ENCODE results near the gene EHBP1L1. TPM values are rescaled to one million over a fixed set of nuclear protein-coding genes. Genes with fewer than 3 reads are reported as not detected.

EHBP1L1 gene
- polyA plus RNA-seq, 4 donors, result 36.1 to 131 (median 62.4) TPM

DNA sequence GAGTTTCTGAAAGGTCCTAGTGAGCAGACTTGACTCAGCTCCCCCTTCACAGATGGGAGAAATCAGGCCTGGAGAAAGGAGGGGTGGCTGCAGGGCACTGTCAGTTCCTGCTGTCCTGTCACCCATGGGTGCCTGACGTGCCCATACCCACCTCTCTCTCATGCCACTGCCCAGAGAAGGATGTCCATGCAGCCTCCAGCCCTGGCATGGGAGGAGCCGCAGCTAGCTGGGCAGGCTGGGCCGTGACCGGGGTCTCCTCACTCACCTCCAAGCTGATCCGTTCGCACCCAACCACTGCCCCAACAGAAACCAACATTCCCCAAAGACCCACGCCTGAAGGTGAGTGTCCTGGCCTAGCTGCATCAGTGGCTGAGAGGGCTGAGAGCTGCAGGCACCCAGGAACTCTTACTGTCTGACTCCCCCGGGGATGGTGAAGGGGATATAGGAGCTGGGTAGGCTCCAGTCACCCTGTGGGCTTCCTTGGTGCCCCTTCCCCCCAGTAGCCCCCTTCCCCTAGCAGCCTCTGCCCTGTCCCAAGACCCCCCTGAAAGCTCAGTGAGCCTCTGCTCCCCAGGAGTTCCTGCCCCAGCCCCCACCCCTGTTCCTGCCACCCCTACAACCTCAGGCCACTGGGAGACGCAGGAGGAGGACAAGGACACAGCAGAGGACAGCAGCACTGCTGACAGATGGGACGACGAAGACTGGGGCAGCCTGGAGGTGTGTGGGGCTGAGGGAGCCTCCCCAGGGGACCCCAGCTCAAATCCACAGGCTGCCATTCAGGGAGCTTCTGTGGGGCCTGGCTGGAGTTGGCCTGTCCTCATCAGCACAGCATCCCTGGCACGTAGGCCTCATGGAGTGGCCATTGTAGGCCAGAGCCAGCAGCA is 39.2 kb upstream of the EHBP1L1 start:
- no peaks in the 10 kb centered on the region for H3K9me3 ChIP-seq (ENCODE audit: control insufficient read depth in 2 of 2, insufficient read depth in 1 of 2, low read depth in 1 of 2, low read length in 1 of 2)
- H3K27me3 ChIP-seq (ENCODE audit: control insufficient read depth in 3 of 3, insufficient read depth in 3 of 3, low read length in 3 of 3), result no peaks in the 10 kb centered on the region
- no peak for FAIRE-seq
- DNase-seq, result no peak
- 84 to 86% (median 84%) methylated on average over 11 to 12 of the region's 12 CpGs for WGBS, 3 donors
- H3K36me3 ChIP-seq (ENCODE audit: control insufficient read depth in 3 of 3, insufficient read depth in 2 of 3, low read depth in 1 of 3, low read length in 3 of 3), result peaks cover under 1 to 78% (median 11%) of the 10 kb centered on the region in 3 donors
- H3K27ac ChIP-seq (ENCODE audit: low read depth in 1 of 3, low read length in 2 of 3), result no peak overlapping the region
- no peak overlapping the region for H3K4me3 ChIP-seq (ENCODE audit: low read depth in 1 of 3, low read length in 3 of 3)
- H3K4me1 ChIP-seq (ENCODE audit: control insufficient read depth in 3 of 3, insufficient read depth in 2 of 3, low read depth in 1 of 3, low read length in 2 of 3), result peaks cover 0 to 22% (median 0%) of the 10 kb centered on the region in 3 donors

DNA sequence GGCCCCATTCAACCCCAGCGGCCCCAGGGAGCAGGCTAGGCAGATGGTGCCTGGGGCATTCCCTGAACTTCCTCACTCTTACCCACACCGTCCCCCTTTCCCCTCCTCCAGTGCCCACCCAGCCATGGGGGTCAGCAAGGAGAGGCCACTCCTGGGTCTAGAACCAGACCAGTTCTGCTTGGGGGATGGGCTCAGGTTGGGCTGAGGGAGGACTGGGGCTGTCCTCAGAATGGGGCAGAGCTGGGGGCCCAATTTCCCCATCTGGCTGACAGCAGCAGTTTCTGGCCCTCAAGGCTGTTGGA is 38.6 kb upstream of the EHBP1L1 start:
- no peak overlapping the region for H3K27ac ChIP-seq (ENCODE audit: low read depth in 1 of 3, low read length in 2 of 3)
- peaks cover 0 to 78% (median 11%) of the 10 kb centered on the region in 3 donors for H3K36me3 ChIP-seq (ENCODE audit: control insufficient read depth in 3 of 3, insufficient read depth in 2 of 3, low read depth in 1 of 3, low read length in 3 of 3)

DNA sequence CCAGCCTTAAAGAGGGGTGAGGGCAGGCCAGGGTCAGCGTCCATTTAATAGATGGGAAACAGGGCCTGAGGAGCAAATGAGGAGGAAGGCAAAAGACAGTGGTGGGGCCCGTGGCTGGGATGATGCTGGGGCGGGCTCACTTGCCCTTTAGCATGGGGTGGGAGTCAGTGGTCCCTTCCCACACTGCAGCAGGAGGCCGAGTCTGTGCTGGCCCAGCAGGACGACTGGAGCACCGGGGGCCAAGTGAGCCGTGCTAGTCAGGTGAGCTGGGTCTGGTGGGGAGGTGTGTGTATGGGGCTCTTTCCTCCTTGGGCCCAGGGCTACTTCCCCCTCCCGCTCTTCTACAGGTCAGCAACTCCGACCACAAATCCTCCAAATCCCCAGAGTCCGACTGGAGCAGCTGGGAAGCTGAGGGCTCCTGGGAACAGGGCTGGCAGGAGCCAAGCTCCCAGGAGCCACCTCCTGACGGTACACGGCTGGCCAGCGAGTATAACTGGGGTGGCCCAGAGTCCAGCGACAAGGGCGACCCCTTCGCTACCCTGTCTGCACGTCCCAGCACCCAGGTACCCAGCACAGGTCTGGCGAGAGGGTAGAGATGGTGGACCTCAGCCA is 38.1 kb upstream of the EHBP1L1 start:
- FAIRE-seq (no peak), DNase-seq (no peak)
- 83 to 86% (median 85%) methylated on average over 17 to 18 of the region's 18 CpGs for WGBS, 3 donors
- Histone ChIP-seq H3K36me3 (ENCODE audit: control insufficient read depth in 3 of 3, insufficient read depth in 2 of 3, low read depth in 1 of 3, low read length in 3 of 3) (peaks cover 0 to 76% (median 9%) of the 10 kb centered on the region in 3 donors), H3K4me3 (ENCODE audit: low read depth in 1 of 3, low read length in 3 of 3) (no peak overlapping the region), H3K27me3 (ENCODE audit: control insufficient read depth in 3 of 3, insufficient read depth in 3 of 3, low read length in 3 of 3) (no peaks in the 10 kb centered on the region), H3K9me3 (ENCODE audit: control insufficient read depth in 2 of 2, insufficient read depth in 1 of 2, low read depth in 1 of 2, low read length in 1 of 2) (no peaks in the 10 kb centered on the region), H3K27ac (ENCODE audit: low read depth in 1 of 3, low read length in 2 of 3) (no peak overlapping the region), H3K4me1 (ENCODE audit: control insufficient read depth in 3 of 3, insufficient read depth in 2 of 3, low read depth in 1 of 3, low read length in 2 of 3) (peaks cover 0 to 28% (median 0%) of the 10 kb centered on the region in 3 donors)

More for the DNA sequence above, 38.6 kb upstream of the EHBP1L1 start:
- Histone ChIP-seq H3K9me3 (ENCODE audit: control insufficient read depth in 2 of 2, insufficient read depth in 1 of 2, low read depth in 1 of 2, low read length in 1 of 2) (no peaks in the 10 kb centered on the region), H3K4me3 (ENCODE audit: low read depth in 1 of 3, low read length in 3 of 3) (no peak overlapping the region), H3K27me3 (ENCODE audit: control insufficient read depth in 3 of 3, insufficient read depth in 3 of 3, low read length in 3 of 3) (no peaks in the 10 kb centered on the region), H3K4me1 (ENCODE audit: control insufficient read depth in 3 of 3, insufficient read depth in 2 of 3, low read depth in 1 of 3, low read length in 2 of 3) (peaks cover 0 to 28% (median 0%) of the 10 kb centered on the region in 3 donors)
- 75 to 94% (median 79%) methylated on average over 2 of the region's 2 CpGs for WGBS, 3 donors
- DNase-seq (no peak), FAIRE-seq (no peak)

DNA sequence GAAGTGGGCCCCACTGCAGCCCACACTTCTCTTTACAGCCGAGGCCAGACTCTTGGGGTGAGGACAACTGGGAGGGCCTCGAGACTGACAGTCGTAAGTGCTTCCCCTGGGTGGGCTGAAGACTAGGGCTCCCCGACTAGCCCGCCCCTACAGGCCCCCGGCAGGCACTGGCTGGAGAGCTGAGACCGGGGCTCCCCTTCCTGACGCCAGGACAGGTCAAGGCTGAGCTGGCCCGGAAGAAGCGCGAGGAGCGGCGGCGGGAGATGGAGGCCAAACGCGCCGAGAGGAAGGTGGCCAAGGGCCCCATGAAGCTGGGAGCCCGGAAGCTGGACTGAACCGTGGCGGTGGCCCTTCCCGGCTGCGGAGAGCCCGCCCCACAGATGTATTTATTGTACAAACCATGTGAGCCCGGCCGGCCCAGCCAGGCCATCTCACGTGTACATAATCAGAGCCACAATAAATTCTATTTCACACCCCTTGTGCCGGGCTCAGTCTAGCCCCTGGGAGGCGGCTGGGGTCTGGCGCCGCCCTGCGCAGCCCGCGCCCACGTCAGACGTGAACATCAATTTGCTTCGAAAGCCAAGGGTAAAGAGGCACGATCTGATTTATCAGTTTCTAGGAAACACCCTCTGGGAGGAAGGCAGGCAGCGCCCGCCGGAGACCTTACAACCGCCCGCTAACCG is 37.5 kb upstream of the EHBP1L1 start:
- Histone ChIP-seq H3K9me3 (ENCODE audit: control insufficient read depth in 2 of 2, insufficient read depth in 1 of 2, low read depth in 1 of 2, low read length in 1 of 2) (no peaks in the 10 kb centered on the region), H3K4me1 (ENCODE audit: control insufficient read depth in 3 of 3, insufficient read depth in 2 of 3, low read depth in 1 of 3, low read length in 2 of 3) (peaks cover 0 to 28% (median 0%) of the 10 kb centered on the region in 3 donors), H3K27me3 (ENCODE audit: control insufficient read depth in 3 of 3, insufficient read depth in 3 of 3, low read length in 3 of 3) (no peaks in the 10 kb centered on the region), H3K36me3 (ENCODE audit: control insufficient read depth in 3 of 3, insufficient read depth in 2 of 3, low read depth in 1 of 3, low read length in 3 of 3) (peaks cover 0 to 76% (median 9%) of the 10 kb centered on the region in 3 donors), H3K4me3 (ENCODE audit: low read depth in 1 of 3, low read length in 3 of 3) (no peak overlapping the region), H3K27ac (ENCODE audit: low read depth in 1 of 3, low read length in 2 of 3) (no peak overlapping the region)
- FAIRE-seq, result no peak
- 88 to 94% (median 92%) methylated on average over 43 of the region's 43 CpGs for WGBS, 3 donors
- no peak for DNase-seq

DNA sequence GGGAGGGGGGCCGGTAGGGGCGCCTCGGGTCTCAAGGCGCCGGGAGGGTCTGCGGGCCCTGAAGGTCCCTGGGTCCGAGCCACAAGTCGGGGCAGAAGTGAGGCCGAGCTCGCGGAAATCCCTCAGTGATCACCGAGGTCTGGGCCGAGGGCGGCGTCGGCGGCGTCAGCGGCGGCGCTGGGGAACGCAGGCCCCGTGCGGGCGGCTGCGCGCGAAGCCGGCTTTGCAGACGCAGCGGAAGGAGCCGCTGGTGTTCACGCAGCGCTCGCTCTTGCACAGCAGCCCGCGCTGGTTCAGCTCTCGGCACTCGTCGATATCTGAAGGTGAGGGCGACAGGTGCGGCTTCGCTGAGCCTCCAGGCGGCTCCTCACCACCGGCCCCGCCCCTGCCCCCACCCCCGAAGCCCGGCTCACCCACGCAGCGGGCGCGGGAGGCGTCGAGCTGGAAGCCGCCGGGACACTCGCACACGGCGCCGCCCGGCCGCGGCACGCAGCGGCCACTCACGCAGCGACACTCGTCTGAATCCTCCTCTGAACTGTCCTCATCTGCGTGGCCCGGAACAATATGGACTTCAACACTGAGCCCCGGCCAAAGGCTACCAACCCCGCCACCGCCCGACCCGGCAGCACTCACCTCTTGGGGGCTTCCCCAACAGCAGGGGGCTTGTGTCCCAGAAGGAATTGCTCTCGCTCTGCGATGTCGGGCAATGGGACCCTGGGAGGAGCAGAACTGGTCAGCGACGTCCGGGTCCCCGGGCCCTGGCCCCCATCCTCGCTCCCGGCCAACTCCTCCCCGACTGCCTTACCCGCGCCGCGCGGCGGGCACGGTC is 36.7 kb upstream of the EHBP1L1 start:
- peaks cover 0 to 80% (median 9%) of the 10 kb centered on the region in 3 donors for H3K36me3 ChIP-seq (ENCODE audit: control insufficient read depth in 3 of 3, insufficient read depth in 2 of 3, low read depth in 1 of 3, low read length in 3 of 3)
- WGBS, 3 donors, result 85 to 86% (median 86%) methylated on average over 67 to 92 of the region's 92 CpGs
- H3K27ac ChIP-seq (ENCODE audit: low read depth in 1 of 3, low read length in 2 of 3), result peak overlapping the region in 2 of 3 donors; percentile 83 to 91
- no peaks in the 10 kb centered on the region for H3K9me3 ChIP-seq (ENCODE audit: control insufficient read depth in 2 of 2, insufficient read depth in 1 of 2, low read depth in 1 of 2, low read length in 1 of 2)
- no peaks in the 10 kb centered on the region for H3K27me3 ChIP-seq (ENCODE audit: control insufficient read depth in 3 of 3, insufficient read depth in 3 of 3, low read length in 3 of 3)
- FAIRE-seq (no peak), DNase-seq (no peak)
- peak overlapping the region in 1 of 3 donors; percentile 53 for H3K4me3 ChIP-seq (ENCODE audit: low read depth in 1 of 3, low read length in 3 of 3)
- peaks cover 0 to 28% (median 0%) of the 10 kb centered on the region in 3 donors for H3K4me1 ChIP-seq (ENCODE audit: control insufficient read depth in 3 of 3, insufficient read depth in 2 of 3, low read depth in 1 of 3, low read length in 2 of 3)

DNA sequence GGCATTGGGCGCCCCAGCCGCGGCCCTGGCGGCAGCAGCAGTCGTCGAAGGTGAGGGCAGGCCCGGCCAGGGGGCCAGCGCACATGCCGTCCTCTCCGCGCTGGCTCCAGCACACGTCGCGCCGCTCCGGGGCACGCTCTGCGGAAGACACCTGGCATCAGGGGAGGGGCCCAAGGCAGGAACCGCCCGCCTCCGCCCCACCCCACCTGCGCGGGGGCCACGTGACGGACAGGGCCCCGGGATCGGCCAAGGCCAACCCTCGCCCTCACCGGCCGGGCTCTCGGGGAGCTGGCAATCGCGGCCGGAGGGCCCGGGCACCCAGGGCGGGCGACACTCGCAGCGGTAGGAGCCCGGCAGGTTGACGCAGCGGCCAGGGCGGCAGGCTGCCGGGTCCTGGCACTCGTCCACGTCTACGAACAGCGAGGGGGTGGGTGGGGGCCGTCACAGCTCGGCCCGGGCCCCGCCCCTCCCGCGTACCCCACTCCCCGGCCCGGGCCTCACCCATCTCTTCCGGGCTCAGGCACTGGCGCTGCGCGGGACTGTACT is 36.0 kb upstream of the EHBP1L1 start:
- Histone ChIP-seq H3K4me3 (ENCODE audit: low read depth in 1 of 3, low read length in 3 of 3) (peak overlapping the region; percentile 34 to 69 (median 53)), H3K27ac (ENCODE audit: low read depth in 1 of 3, low read length in 2 of 3) (peak overlapping the region; percentile 83 to 91 (median 89)), H3K27me3 (ENCODE audit: control insufficient read depth in 3 of 3, insufficient read depth in 3 of 3, low read length in 3 of 3) (no peaks in the 10 kb centered on the region), H3K36me3 (ENCODE audit: control insufficient read depth in 3 of 3, insufficient read depth in 2 of 3, low read depth in 1 of 3, low read length in 3 of 3) (peaks cover 0 to 80% (median 10%) of the 10 kb centered on the region in 3 donors), H3K4me1 (ENCODE audit: control insufficient read depth in 3 of 3, insufficient read depth in 2 of 3, low read depth in 1 of 3, low read length in 2 of 3) (peaks cover 0 to 28% (median 0%) of the 10 kb centered on the region in 3 donors), H3K9me3 (ENCODE audit: control insufficient read depth in 2 of 2, insufficient read depth in 1 of 2, low read depth in 1 of 2, low read length in 1 of 2) (no peaks in the 10 kb centered on the region)
- no peak for FAIRE-seq
- 2 to 14% (median 8%) methylated on average over 38 to 60 of the region's 60 CpGs for WGBS, 3 donors
- peak; percentile 83 to 86 for DNase-seq

DNA sequence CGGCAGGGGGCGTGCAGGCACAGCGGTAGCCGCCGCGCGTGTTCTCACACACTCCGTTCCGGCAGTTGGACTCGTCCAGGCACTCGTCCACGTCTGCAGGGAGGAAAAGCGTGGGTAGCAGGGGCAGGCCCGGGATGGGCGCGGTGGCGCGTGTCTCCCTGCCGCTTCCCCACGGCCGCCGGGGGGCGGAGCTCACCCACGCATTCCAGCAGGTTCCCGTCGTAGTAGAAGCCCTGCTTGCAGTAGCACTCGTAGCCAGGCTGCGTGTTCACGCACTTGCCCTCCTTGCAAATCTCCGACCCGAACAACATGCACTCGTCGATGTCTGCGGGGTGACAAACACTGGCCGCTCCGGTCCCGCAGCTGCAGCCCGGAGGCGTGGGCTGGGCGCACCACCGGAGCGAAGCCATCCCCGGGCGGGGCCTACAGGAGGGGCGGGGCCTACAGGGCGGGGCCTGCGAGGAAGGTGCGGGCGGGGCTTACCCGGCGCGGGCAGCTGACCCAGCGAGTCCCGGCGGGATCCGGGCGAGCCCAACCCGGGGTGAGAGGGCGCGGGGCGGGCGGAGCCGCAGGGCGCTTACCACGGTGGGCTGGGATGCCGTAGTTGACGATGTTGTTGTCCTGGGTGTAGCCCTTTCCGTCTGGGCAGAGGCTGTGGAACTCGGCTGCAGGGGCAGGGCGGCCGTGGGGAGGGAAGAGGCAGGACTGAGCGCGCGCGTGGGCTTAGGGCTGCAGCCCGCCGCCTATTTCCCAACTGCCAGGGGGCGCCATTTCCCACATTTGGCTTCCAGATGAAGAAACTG is 35.4 kb upstream of the EHBP1L1 start:
- Histone ChIP-seq H3K4me1 (ENCODE audit: control insufficient read depth in 3 of 3, insufficient read depth in 2 of 3, low read depth in 1 of 3, low read length in 2 of 3) (peaks cover 0 to 31% (median 0%) of the 10 kb centered on the region in 3 donors), H3K36me3 (ENCODE audit: control insufficient read depth in 3 of 3, insufficient read depth in 2 of 3, low read depth in 1 of 3, low read length in 3 of 3) (peaks cover 0 to 79% (median 6%) of the 10 kb centered on the region in 3 donors), H3K27me3 (ENCODE audit: control insufficient read depth in 3 of 3, insufficient read depth in 3 of 3, low read length in 3 of 3) (no peaks in the 10 kb centered on the region), H3K27ac (ENCODE audit: low read depth in 1 of 3, low read length in 2 of 3) (peak overlapping the region; percentile 83 to 91 (median 89)), H3K9me3 (ENCODE audit: control insufficient read depth in 2 of 2, insufficient read depth in 1 of 2, low read depth in 1 of 2, low read length in 1 of 2) (no peaks in the 10 kb centered on the region), H3K4me3 (ENCODE audit: low read depth in 1 of 3, low read length in 3 of 3) (peak overlapping the region; percentile 34 to 69 (median 53))
- FAIRE-seq (no peak), DNase-seq (peak; percentile 90 to 97)
- WGBS, 3 donors, result 0% methylated on average over 62 to 78 of the region's 78 CpGs
